GM15510 (cell line): ENCODE measurements around the gene ELP4.

Experiments
- POLR2A ChIP-seq: IDR thresholded peaks from 3 replicates; pipeline ENCODE4 v1.6.1; 2011; ENCODE audit warnings: borderline replicate concordance; ENCODE audit not compliant: insufficient read length; ENCODE audit errors: extremely low read depth

Gene ELP4

DNA sequence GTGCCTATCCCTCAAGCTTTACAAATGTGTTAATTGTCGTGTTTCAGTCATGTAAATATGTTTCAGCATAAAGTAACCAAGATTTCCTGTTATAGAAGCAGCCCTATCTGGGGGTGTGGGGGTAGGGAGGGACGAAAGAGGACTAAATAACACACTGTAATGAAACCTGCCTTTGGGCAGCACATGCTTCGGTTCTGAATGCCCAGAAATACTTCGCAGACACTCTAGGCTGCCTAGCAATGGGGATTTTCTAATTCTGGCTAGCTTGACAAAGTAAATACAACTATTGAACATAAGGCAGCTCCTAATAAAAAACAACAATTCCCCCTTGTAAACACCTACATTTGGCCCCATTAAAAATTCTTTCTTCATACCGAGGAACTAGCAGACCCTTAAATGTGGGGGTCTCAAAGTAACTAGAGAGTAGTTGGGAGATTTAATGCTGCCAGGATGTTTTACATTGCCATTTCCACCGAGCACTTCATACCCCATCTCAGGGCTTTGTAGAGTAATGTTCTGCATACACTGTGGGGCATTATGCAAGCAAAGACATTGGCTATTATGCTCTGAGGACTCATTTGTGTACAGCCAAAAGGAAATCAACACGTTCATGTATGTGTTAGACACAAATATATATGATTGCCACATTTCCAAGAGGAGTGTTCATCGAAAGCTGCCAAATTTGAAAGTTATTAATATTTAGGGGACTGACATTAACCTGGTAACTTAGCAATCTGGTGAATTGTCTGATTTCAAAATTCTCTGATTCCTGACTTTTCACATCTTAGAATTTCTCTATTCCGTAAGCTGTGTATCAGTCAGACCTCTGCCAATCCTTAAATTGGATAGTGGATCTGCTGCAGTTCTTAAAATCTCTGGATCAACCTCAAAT is 259.4 kb downstream of the ELP4 start:
- TF ChIP-seq POLR2A, result no peak

- TF ChIP-seq POLR2A, result no peak
Measured at GRCh38 chr11:31770011-31770700, 260.6 kb downstream of the ELP4 start.

- TF ChIP-seq POLR2A, result no peak
Measured at GRCh38 chr11:31772412-31772811, 262.8 kb downstream of the ELP4 start.

GRCh38 chr11:31779374-31779791 is 269.8 kb downstream of the ELP4 start:
- no peak for TF ChIP-seq POLR2A

DNA sequence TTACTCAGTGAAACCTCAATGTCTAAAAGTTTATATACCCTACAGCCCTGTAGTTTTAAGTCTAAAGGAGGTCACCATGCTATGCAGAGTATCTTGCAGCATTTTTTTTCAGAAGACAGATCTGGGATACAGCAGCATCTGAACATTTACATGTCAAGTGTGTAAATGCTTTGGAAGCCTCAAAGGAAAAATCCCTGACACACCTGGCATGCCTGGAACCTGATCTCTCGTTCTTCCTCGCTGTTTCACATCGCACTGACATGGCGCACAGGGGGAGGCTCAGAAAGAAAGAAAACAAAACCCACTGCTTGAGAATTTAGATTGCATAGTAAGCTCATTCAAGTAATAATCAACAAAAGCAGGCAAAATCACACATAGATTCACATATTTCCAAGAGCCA is 270.5 kb downstream of the ELP4 start:
- TF ChIP-seq POLR2A, result no peak

GRCh38 chr11:31780480-31780971 is 271.0 kb downstream of the ELP4 start:
- TF ChIP-seq POLR2A, result no peak

DNA sequence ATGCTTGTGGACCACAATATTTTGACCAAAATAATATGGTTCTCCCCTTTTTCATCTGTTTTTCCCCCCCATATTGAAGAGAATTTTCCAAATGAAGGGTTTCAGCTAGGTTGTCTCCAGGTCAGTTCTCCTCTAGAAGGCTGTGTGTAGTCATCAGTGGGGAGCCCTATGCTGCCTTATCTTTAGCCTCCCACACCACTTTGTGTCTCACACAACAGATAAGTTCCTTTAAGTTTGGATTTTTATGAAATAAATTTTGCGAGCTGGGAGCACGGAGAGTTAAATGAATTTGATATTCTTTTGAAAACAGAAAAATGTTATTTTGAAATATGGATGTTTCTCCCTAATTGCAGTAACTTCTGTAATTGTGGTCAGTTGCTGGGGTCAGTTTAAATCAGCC is 272.7 kb downstream of the ELP4 start:
- TF ChIP-seq POLR2A, result no peak

- no peak for TF ChIP-seq POLR2A
Measured at GRCh38 chr11:31783252-31783651, 273.7 kb downstream of the ELP4 start.

DNA sequence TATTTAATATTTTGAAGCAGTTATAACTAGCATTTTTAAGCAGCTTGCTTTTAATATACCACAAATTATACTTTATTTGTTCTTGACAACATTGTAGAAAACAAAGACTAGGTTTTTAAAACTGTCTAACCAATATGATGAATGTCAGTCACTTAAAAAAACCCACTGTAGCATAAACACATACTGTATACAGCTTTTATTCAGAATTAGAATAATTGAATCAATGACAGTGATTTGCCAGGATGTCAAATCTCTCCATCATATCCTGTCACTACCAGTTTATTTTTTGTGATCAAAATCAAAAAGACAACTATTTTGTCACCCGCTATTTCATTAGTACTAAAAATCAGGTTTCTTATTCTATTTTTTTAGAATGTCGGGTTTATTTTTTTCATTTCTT is 275.0 kb downstream of the ELP4 start:
- TF ChIP-seq POLR2A, result no peak

DNA sequence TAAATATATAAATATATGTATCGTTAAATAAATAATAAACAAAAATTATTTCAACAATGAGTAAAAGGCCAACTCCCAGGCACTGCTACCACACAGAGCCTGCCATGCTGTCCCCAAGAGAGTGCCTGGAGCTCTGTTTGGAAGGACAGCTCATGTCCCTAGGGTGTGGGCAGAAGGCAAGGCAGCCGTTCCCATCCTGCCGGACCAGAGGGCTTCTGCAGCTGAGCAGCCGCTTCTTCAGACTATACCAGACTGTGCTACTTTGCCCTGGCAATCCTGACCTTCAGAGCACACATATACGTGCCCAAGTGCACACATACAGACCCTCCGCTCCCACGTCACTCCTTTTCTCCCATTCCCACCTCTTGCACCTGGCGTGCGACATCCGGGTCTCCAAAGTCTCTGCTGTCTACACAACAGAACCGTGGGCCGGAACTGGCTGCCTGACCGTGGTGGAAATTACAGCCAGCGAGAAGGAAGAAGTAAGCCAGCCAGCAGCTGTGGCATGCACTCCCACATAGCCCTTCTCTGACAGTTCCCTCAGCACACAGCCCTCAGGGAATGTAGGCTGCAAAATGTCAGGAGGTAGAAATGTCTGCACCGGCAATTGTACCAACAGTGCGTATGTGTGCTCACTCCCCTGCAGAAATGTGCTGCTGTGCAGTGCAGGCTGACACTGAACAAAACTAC is 277.6 kb downstream of the ELP4 start:
- no peak for TF ChIP-seq POLR2A

DNA sequence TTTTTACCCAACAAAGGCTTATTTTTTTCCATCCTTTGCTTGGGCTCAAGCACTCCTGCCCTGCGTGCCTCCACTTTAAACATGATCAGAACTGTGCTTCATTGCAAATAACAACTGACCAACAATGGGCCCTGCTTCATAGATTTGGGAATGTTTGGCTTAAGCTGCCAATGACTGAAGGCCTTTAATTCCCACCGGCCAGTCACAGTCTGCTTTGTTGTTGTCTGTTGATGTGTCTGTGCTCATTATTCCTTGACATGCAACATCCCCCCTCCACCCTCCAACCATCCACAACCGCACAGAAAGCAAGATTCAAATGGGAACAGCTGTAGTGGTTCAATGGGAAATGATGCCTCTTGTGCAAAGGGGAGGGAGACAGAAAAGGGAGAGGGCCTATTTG is 278.5 kb downstream of the ELP4 start:
- TF ChIP-seq POLR2A, result no peak

GRCh38 chr11:31790649-31791048 is 281.1 kb downstream of the ELP4 start:
- no peak for TF ChIP-seq POLR2A

GRCh38 chr11:31792036-31792435 is 282.5 kb downstream of the ELP4 start:
- no peak for TF ChIP-seq POLR2A

DNA sequence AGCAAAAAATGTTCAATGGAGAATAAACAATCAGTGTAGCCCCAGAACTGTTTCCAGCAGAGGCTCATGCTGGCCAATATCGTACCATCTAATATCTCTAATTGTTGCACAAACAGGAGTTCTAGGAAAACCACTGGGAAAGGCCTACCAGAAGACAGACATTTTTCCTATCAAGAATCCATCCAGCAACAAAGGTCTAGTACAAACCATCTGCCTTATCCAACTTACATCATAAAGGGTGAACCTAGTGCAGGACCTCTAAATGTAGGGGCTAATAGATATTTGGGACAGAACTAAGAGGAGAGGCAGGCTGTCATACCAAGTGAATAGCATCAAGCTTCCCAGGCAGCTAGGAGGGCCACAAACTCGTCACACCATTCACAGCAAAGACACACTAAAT is 282.9 kb downstream of the ELP4 start:
- TF ChIP-seq POLR2A, result no peak

- no peak for TF ChIP-seq POLR2A
Measured at GRCh38 chr11:31793264-31793663, 283.7 kb downstream of the ELP4 start.
